GM12892 (cell line): ENCODE results near the gene DBF4B.

Experiments
- POLR2A ChIP-seq: IDR thresholded peaks from 2 replicates; pipeline ENCODE4 v1.6.1; 2011; ENCODE audit warnings: low read depth, low read length, control low read depth
- POLR2AphosphoS5 ChIP-seq: IDR thresholded peaks from 2 replicates; pipeline ENCODE4 v1.6.1; 2011; ENCODE audit warnings: low read depth, low read length, control low read depth
- TAF1 ChIP-seq: IDR thresholded peaks from 2 replicates; pipeline ENCODE4 v1.6.1; 2011; ENCODE audit warnings: low read depth, mild to moderate bottlenecking, control low read depth, low read length, borderline replicate concordance

DNA sequence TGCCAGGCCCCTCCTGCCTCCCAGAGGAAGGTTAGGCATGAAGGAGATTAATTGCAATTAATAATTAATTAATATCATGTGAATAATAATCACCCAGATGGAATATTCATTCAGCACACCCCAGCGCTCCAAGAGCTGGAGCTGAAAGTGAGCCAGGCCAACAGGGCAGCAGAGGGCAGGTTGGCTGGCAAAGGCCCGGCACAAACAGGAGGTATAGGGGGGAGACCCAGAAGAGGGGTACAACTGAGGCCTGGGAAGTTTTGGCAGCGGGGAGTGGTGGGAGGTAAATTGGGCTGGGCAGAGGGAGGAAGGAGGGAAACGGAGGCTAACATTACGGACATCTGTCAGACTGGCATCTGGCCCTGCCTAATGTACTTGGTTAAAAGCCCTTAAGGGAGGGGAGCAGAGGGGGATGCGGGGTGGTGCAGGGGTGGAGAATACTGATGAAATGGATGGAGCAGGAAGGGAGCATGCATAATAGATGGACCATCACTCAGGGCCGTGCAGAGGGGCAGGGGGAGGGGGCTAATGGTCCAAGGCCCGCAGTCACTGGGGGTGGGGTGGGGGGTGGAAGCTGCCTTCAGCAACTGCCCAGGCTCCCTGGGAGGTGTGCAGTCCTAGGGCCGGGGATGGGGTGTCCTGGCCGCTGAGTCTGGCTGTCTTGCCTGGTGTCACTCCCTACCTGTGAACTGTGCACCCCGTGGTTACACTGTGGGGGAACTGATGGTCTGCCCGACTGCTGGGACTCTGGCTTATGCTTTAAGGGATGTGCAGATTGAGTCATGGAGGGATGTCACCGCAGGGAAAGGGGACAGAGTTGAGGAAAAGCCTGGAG lies 52.2 kb downstream of the DBF4B start:
- TF ChIP-seq POLR2AphosphoS5 (no peak), POLR2A (no peak), TAF1 (no peak)
